GM13977 (cell line): ENCODE measurements around the gene CREB1.
A peak's percentile ranks its signal among the peaks of the same experiment; 100 is the strongest.

Experiments used
- DNase-seq: peaks from one replicate; pipeline ENCODE4 v3.0.0; 2012; ENCODE audit warnings: low spot score
- CTCF ChIP-seq: IDR thresholded peaks from 2 replicates; pipeline ENCODE4 v1.5.1; 2012; ENCODE audit warnings: mild to moderate bottlenecking, control low read depth; ENCODE audit not compliant: insufficient read depth; ENCODE audit errors: extremely low read depth, missing control alignments
- in situ Hi-C: fragments of 300-500 bp; cut with MboI; formaldehyde crosslinking; loops from one replicate; pipeline ENCODE4 v1.12.0; 2022; ENCODE audit warnings: low sequenced_read_pairs, low pct_unique_long_range_greater_than_20kb, mixed read lengths, inconsistent platforms; ENCODE audit not compliant: unreplicated experiment

The CREB1 gene

DNA sequence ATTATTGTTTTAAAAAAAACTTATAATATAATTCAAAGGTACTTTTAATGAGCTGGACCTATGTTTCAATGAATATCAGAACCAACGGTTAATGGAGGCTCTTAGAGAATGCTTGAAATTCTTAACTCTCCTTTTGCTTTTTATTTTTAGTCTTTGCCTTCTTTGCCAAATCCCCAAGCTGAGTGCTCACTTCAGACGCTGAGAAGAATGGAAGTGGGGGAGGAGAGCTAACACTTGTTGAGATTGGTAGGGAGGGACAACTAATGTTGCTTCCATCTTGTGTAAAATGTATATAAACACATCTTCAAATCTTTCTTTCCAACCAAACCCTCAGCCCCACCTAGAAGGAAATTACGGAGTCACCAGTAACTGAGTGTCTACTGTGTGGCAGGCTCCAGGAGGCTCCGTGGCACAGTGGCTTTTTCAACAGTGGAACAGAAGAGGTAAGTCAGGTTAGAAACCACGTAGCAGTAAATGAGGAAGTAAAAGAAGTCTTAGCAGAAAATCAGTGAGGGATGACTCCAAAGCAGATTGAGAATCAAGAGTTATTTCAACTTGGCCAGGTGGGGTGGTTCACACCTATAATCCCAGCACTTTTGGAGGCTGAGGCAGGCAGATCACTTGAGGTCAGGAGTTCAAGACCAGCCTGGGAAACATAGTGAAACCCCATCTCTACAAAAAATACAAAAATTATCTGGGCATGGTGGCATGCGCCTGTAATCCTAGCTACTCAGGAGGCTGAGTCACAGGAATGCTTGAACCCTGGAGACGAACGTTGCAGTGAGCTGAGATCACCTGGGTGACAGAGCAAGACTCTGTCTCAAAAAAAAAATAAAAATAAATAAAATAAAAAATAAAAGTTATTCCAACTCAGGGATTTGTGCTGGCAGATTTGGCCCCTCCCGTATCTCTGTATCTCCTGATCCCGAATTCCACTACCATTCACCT is 45.0 kb upstream of the CREB1 start:
- TF ChIP-seq CTCF, result no peak
- DNase-seq, result peak; percentile 27
- in situ Hi-C loops, result no loop called here

- no peak for TF ChIP-seq CTCF
- in situ Hi-C loops, result no loop called here
- no peak for DNase-seq
Measured at GRCh38 chr2:207487650-207488311, 42.0 kb upstream of the CREB1 start.

- in situ Hi-C loops, result no loop called here
- no peak for TF ChIP-seq CTCF
- DNase-seq, result no peak
Measured at GRCh38 chr2:207489251-207489650, 40.5 kb upstream of the CREB1 start.

DNA sequence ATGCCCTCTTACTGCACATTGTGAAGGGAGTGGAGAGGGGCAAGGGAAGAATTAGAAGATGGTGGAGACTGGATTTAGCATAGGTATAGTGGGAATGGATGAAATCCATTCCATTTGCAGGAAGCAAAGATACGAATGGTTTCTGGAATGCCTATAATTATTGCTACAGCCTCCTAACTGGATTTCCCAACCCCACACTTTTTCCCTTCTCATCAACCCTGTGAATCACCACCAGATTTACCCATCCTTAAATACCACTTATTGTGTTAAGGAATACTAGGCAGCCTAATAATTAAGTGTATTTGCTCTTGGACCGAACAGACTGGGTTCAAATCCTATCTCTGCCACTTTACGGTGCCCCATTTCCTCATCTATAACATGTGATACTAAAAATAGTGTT is 39.3 kb upstream of the CREB1 start:
- in situ Hi-C loops, result no loop called here
- no peak for DNase-seq
- no peak for TF ChIP-seq CTCF

DNA sequence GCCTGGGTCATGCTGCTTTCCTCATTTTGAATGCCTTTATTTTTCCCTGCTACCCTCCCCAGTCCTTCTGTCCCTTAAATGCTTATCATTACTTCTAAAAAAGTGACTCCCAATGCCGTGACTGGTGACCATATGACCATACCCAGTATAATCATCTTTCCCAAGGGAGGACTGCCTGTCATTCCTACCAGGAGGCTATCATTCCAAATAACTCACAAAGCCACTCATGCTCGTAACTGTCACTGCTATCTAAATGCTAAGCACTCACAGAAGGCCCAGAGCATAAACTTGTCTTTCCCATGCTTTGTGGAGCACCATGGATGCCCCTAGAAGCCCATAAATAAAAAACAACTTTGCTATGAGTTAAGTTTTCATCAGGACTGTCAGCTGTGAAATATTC is 38.7 kb upstream of the CREB1 start:
- DNase-seq, result no peak
- in situ Hi-C loops, result no loop called here
- no peak for TF ChIP-seq CTCF

GRCh38 chr2:207491956-207492355 is 37.8 kb upstream of the CREB1 start:
- in situ Hi-C loops, result no loop called here
- no peak for TF ChIP-seq CTCF
- DNase-seq, result no peak
